Neural cell (in vitro differentiated cells): ENCODE data around the gene BZW1. TPM values are rescaled to one million over a fixed set of nuclear protein-coding genes. Genes with fewer than 3 reads are reported as not detected.

Source experiments
- H2AFZ ChIP-seq: fragments of 200-600, 300-800 bp; sonication (generic), shearing (Covaris generic); 2 replicates; pipeline ENCODE4 v1.6.0; 2014; ENCODE audit warnings: low read depth, mild to moderate bottlenecking, antibody characterized with exemption, low read length, moderate library complexity
- H3F3A ChIP-seq: fragments of 200-600 bp; shearing (Covaris generic); 2 replicates; pipeline ENCODE4 v1.6.1; 2016; ENCODE audit warnings: mild to moderate bottlenecking, moderate library complexity, mixed read lengths, antibody characterized with exemption, low read length; ENCODE audit not compliant: insufficient read depth, poor library complexity, severe bottlenecking
- H3K27ac ChIP-seq: fragments of 200-600, 300-800 bp; sonication (generic), shearing (Covaris generic); 2 replicates; pipeline ENCODE4 v1.5.1; 2014; ENCODE audit warnings: mild to moderate bottlenecking, low read length, moderate library complexity
- H3K27me3 ChIP-seq: fragments of 300-800, 200-600 bp; sonication (generic), shearing (Covaris generic); 2 replicates; pipeline ENCODE4 v1.6.0; 2014; ENCODE audit warnings: mild to moderate bottlenecking, low read depth, low read length, moderate library complexity; ENCODE audit not compliant: insufficient read depth
- H3K36me3 ChIP-seq: fragments of 300-800, 200-600 bp; sonication (generic), shearing (Covaris generic); 2 replicates; pipeline ENCODE4 v1.5.1; 2014; ENCODE audit warnings: mild to moderate bottlenecking, antibody characterized with exemption, low read length, moderate library complexity; ENCODE audit not compliant: insufficient read depth
- H3K4me2 ChIP-seq: fragments of 300-800, 200-600 bp; sonication (generic), shearing (Covaris generic); 2 replicates; pipeline ENCODE4 v1.6.0; 2014; ENCODE audit warnings: mild to moderate bottlenecking, low read length
- H3K4me3 ChIP-seq: fragments of 300-800, 200-600 bp; sonication (generic), shearing (Covaris generic); 2 replicates; pipeline ENCODE4 v1.5.1; 2014; ENCODE audit warnings: mild to moderate bottlenecking, low read length, moderate library complexity
- H3K79me2 ChIP-seq: fragments of 200-600 bp; shearing (Covaris generic); replicated peaks from 2 replicates; pipeline ENCODE4 v1.6.0; 2014; ENCODE audit warnings: mild to moderate bottlenecking, low read length, moderate library complexity; ENCODE audit not compliant: insufficient read depth
- H3K9ac ChIP-seq: fragments of 300-800, 200-600 bp; sonication (generic), shearing (Covaris generic); 2 replicates; pipeline ENCODE4 v1.6.1; 2016; ENCODE audit warnings: mild to moderate bottlenecking, low read length, mixed read lengths
- H3K9me2 ChIP-seq: fragments of 200-600 bp; shearing (Covaris generic); 2 replicates; pipeline ENCODE4 v1.6.1; 2016; ENCODE audit warnings: mild to moderate bottlenecking, low read length, mixed read lengths; ENCODE audit not compliant: insufficient read depth
- H3K9me3 ChIP-seq: fragments of 200-600, 300-800 bp; sonication (generic), shearing (Covaris generic); 2 replicates; pipeline ENCODE4 v1.6.1; 2016; ENCODE audit warnings: mild to moderate bottlenecking, mixed run types, low read length, moderate library complexity, mixed read lengths
- H4K20me1 ChIP-seq: fragments of 200-600 bp; shearing (Covaris generic); 2 replicates; pipeline ENCODE4 v1.6.1; 2016; ENCODE audit warnings: mild to moderate bottlenecking, mixed run types; ENCODE audit not compliant: insufficient read depth
- CTCF ChIP-seq: fragments of 450-650 bp; IDR thresholded peaks from 2 replicates; pipeline ENCODE4 v1.5.1; 2014; ENCODE audit warnings: antibody characterized with exemption, mild to moderate bottlenecking, moderate library complexity; ENCODE audit not compliant: poor library complexity, severe bottlenecking
- EP300 ChIP-seq: fragments of 450-650 bp; conservative IDR thresholded peaks from 2 replicates; pipeline ENCODE4 v1.6.1; 2014; ENCODE audit warnings: antibody characterized with exemption, mild to moderate bottlenecking, moderate library complexity; ENCODE audit not compliant: poor library complexity, severe bottlenecking
- EZH2 ChIP-seq: fragments of 200-600, 300-800 bp; shearing (Covaris generic), sonication (generic); IDR thresholded peaks from 2 replicates; pipeline ENCODE4 v1.6.1; 2014; ENCODE audit warnings: antibody characterized with exemption, low read length, borderline replicate concordance, mild to moderate bottlenecking; ENCODE audit not compliant: insufficient read depth, poor library complexity, severe bottlenecking
- MXI1 ChIP-seq: fragments of 450-650 bp; conservative IDR thresholded peaks from 2 replicates; pipeline ENCODE4 v1.6.1; 2014; ENCODE audit warnings: antibody characterized with exemption, mild to moderate bottlenecking; ENCODE audit not compliant: poor library complexity, severe bottlenecking
- POLR2AphosphoS5 ChIP-seq: IDR thresholded peaks from 2 replicates; pipeline ENCODE4 v1.6.1; 2012
- RAD21 ChIP-seq: fragments of 450-650 bp; conservative IDR thresholded peaks from 2 replicates; pipeline ENCODE4 v1.6.1; 2014; ENCODE audit warnings: antibody characterized with exemption, mild to moderate bottlenecking, moderate library complexity
- SMC3 ChIP-seq: fragments of 450-650 bp; conservative IDR thresholded peaks from 2 replicates; pipeline ENCODE4 v1.6.1; 2014; ENCODE audit warnings: antibody characterized with exemption, mild to moderate bottlenecking, moderate library complexity; ENCODE audit not compliant: poor library complexity
- TAF1 ChIP-seq: IDR thresholded peaks from 2 replicates; pipeline ENCODE4 v1.6.1; 2012; ENCODE audit warnings: low read depth
- polyA plus RNA-seq: library from polyadenylated mRNA; depleted of rRNA; stranded (reverse); fragments of >200 nt; gene quantifications from 2 replicates; pipeline ENCODE4 v1.2.3, GENCODE V29; 2014
- TF ChIP-seq, protein P1 (sequence below): IDR thresholded peaks from 2 replicates; pipeline ENCODE4 v1.6.1; 2012; ENCODE audit warnings: borderline replicate concordance

Gene BZW1
- polyA plus RNA-seq, 1 donor from 2014 or later, result 291 TPM

DNA sequence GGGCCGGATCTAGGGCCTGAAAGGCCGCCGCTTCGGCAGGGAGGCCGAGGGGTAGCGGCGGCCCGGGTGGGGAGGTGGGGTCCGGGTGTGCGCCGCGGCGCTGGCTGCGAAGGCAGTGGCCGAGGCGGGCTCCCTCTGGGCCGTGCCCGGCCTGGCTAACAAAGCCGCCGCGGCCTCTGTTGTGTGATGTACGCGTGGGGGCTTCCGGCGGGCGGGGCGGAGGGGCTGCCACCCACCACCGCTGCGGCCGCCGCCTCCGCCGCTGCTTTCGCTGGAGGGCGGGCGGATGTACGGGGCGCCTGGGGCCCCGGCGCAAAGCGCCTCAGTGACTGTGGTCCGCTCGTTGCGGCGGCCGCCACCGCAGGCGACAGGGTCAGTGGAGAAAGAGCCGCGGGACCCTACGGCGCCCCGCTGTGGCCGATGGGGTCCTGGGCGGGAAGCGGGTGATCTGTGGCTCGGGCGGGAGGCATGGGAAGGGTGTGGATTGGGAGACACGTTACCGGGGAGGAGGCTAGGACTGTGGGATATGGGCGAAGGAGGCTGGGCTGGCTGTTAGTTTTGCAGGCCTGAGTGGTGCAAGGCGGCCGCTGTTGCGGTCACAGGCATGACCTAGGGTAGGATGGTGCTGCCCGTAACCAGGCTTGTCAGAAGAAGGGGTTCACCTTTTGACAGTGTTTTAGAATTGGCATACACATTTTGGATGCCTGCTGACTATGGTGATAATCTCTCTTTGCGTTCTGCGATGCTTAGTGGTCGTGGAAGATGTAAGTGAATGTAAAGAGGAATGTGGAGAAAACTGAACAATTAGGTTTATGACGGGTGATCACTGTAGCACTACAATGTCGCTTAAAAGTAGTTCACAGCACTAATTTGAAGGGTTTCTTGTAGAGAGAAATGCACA, 662 bp downstream of the BZW1 start:
- peaks cover 16% of the 10 kb centered on the region for H4K20me1 ChIP-seq
- H3K79me2 ChIP-seq, result peaks cover 34% of the 10 kb centered on the region
- no peaks in the 10 kb centered on the region for H3K36me3 ChIP-seq
- peak overlapping the region; percentile 79 for H3K4me3 ChIP-seq
- peak overlapping the region; percentile 98 for H3K27ac ChIP-seq
- peak overlapping the region; percentile 99 for H3K4me2 ChIP-seq
- no peaks in the 10 kb centered on the region for H3K27me3 ChIP-seq
- H3K9ac ChIP-seq, result peak overlapping the region; percentile 96
- TF ChIP-seq, protein P1, sequence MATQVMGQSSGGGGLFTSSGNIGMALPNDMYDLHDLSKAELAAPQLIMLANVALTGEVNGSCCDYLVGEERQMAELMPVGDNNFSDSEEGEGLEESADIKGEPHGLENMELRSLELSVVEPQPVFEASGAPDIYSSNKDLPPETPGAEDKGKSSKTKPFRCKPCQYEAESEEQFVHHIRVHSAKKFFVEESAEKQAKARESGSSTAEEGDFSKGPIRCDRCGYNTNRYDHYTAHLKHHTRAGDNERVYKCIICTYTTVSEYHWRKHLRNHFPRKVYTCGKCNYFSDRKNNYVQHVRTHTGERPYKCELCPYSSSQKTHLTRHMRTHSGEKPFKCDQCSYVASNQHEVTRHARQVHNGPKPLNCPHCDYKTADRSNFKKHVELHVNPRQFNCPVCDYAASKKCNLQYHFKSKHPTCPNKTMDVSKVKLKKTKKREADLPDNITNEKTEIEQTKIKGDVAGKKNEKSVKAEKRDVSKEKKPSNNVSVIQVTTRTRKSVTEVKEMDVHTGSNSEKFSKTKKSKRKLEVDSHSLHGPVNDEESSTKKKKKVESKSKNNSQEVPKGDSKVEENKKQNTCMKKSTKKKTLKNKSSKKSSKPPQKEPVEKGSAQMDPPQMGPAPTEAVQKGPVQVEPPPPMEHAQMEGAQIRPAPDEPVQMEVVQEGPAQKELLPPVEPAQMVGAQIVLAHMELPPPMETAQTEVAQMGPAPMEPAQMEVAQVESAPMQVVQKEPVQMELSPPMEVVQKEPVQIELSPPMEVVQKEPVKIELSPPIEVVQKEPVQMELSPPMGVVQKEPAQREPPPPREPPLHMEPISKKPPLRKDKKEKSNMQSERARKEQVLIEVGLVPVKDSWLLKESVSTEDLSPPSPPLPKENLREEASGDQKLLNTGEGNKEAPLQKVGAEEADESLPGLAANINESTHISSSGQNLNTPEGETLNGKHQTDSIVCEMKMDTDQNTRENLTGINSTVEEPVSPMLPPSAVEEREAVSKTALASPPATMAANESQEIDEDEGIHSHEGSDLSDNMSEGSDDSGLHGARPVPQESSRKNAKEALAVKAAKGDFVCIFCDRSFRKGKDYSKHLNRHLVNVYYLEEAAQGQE, result no peak
- TF ChIP-seq TAF1, result no peak
- TF ChIP-seq SMC3, result peak; percentile 61
- peak; percentile 61 for TF ChIP-seq CTCF
- no peak for TF ChIP-seq POLR2AphosphoS5
- peak; percentile 43 for TF ChIP-seq RAD21
- peak; percentile 58 for TF ChIP-seq MXI1
- TF ChIP-seq EZH2, result no peak
- H2AFZ ChIP-seq, result peak overlapping the region; percentile 58
- no peaks in the 10 kb centered on the region for H3K9me3 ChIP-seq
- H3F3A ChIP-seq, result no peaks in the 10 kb centered on the region
- no peaks in the 10 kb centered on the region for H3K9me2 ChIP-seq

GRCh38 chr2:200814276-200814815, 2.6 kb downstream of the BZW1 start:
- no peak overlapping the region for H3K4me2 ChIP-seq
- no peaks in the 10 kb centered on the region for H3K9me3 ChIP-seq
- H3K36me3 ChIP-seq, result no peaks in the 10 kb centered on the region
- no peaks in the 10 kb centered on the region for H3K27me3 ChIP-seq
- no peak overlapping the region for H3K9ac ChIP-seq
- H3K27ac ChIP-seq, result no peak overlapping the region
- no peak overlapping the region for H2AFZ ChIP-seq
- peaks cover 34% of the 10 kb centered on the region for H3K79me2 ChIP-seq
- TF ChIP-seq POLR2AphosphoS5 (no peak), EZH2 (no peak), EP300 (no peak)
- H3F3A ChIP-seq, result no peaks in the 10 kb centered on the region
- no peaks in the 10 kb centered on the region for H3K9me2 ChIP-seq
- no peak overlapping the region for H3K4me3 ChIP-seq
- peaks cover 16% of the 10 kb centered on the region for H4K20me1 ChIP-seq
